ENCODE data around the gene EEFSEC. TPM values are rescaled to one million over a fixed set of nuclear protein-coding genes. Genes with fewer than 3 reads are reported as not detected.

Gene EEFSEC
- total RNA-seq, 2 donors from 2014 or later: 15.7 to 18.0 TPM

DNA sequence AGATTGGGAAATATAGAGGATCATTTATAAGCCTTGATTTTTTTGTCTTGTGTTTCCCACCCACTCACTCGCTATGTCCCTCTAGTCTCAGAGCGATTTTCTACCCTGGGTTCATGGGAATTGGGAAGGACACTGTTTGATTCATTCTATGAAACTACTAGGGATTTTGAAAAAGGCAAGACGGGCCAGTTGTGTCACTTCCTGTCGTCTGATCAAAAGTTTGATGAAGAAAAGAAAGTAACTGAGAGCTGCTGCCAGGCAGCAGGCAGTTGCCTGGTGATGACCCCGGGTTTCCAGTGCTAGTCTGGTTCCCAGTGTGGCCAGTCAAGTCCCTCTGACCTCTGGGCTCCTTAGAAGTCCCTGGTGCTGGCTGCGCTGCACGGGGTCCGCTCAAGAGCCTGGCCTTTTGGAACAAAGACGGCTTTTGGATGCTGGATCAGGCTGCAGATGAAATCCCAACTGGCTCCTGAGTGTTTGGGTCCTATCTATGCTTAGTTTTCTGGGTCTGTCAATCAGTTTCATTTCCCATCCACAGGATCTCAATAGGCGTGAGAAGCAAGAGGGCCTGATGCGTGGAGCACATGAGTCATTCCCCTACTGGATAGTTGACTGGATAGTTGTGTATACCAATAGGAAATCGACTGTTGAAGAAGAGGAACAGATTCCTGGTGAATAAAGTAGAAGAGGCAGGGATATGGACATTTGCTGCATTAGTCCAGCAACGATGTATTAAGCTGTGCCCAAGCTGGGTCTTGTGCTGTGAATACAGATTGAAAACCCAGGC, 89.7 kb downstream of the EEFSEC start:
- peaks cover 11% of the 10 kb centered on the region for H3K36me3 ChIP-seq
- H3K27me3 ChIP-seq: no peaks in the 10 kb centered on the region
- H3K27ac ChIP-seq: no peak overlapping the region
- TF ChIP-seq, protein P1, sequence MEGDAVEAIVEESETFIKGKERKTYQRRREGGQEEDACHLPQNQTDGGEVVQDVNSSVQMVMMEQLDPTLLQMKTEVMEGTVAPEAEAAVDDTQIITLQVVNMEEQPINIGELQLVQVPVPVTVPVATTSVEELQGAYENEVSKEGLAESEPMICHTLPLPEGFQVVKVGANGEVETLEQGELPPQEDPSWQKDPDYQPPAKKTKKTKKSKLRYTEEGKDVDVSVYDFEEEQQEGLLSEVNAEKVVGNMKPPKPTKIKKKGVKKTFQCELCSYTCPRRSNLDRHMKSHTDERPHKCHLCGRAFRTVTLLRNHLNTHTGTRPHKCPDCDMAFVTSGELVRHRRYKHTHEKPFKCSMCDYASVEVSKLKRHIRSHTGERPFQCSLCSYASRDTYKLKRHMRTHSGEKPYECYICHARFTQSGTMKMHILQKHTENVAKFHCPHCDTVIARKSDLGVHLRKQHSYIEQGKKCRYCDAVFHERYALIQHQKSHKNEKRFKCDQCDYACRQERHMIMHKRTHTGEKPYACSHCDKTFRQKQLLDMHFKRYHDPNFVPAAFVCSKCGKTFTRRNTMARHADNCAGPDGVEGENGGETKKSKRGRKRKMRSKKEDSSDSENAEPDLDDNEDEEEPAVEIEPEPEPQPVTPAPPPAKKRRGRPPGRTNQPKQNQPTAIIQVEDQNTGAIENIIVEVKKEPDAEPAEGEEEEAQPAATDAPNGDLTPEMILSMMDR (IDR thresholded peaks at IDR 0.05): no peak
- H3K4me3 ChIP-seq: no peak overlapping the region
- peaks cover 0 to 5% of the 10 kb centered on the region in 2 donors for H3K4me1 ChIP-seq
- H3K9me3 ChIP-seq: no peaks in the 10 kb centered on the region
- DNase-seq (ENCODE audit: low spot score): no peak

DNA sequence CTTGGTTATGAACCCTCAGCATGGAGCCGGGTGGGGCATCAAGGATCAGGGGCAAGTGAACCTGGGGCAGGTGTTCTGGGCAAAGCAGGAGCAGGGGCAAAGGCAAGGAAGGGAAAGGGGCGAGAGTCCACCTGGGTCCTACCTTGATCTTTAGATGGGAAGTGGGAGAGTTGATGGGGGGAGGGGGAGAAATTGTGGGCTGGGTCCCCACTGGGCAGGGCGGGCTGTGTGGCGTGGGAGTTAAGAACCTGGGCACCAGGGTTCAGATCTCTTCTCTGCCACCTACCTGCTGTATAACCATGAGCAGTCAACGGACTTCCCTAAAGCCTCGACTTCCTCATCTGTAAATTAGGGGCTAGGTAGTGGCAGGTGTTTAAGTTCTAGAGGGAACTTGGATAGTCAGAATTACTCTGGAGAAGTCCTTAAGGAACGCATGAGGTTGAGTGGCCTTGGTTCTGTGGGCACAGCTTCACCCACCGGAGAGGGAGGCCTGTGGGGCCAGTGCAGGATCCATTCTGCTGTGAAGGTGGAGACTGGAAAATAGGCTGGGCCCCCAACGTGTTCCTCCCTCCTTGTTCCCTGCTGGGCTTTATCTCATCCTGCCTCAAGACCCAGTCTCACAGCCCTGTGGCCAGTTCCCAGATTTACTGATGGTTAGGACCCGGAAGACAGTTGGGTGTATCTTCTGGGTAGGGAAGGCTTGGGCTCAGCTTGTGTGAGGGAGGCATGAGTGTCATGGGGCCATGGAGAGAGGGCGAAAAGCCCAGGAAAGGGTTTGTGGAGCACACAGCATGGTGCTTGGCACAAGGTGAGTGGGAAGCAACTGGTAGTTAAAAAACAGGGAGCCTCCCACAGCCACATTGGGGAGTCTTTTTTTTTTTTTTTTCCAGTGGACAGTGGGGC, 90.6 kb downstream of the EEFSEC start:
- H3K9me3 ChIP-seq: no peaks in the 10 kb centered on the region
- no peak overlapping the region for H3K27ac ChIP-seq
- peaks cover 11% of the 10 kb centered on the region for H3K36me3 ChIP-seq
- DNase-seq (ENCODE audit: low spot score): no peak
- H3K4me1 ChIP-seq: no peaks in the 10 kb centered on the region
- H3K27me3 ChIP-seq: no peaks in the 10 kb centered on the region
- no peak overlapping the region for H3K4me3 ChIP-seq
- TF ChIP-seq, protein P1 (IDR thresholded peaks at IDR 0.05): no peak

DNA sequence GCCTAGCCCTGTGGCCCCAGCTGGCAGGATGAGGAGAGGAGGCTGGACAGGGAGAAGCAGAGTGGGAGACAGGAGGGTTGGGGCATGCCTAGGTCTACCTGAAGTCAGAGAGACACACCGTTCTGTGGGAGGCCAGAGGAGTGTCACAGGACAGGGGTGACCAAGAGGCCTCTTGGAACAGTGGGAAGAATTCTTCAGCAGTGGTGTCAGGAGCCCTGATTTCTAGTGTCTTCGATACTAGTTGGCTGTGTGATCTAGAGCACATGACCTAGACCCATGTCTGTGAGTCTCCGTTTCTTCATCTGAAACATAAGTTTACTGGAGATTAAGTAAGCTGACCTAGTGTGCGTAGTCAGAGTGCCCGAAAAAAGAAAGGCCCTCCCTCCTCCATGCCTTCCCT, 92.2 kb downstream of the EEFSEC start:
- H3K27me3 ChIP-seq: no peaks in the 10 kb centered on the region
- H3K36me3 ChIP-seq: peaks cover 11% of the 10 kb centered on the region
- no peaks in the 10 kb centered on the region for H3K4me1 ChIP-seq
- TF ChIP-seq, protein P1 (IDR thresholded peaks at IDR 0.05): no peak
- no peak overlapping the region for H3K27ac ChIP-seq
- no peak overlapping the region for H3K4me3 ChIP-seq
- H3K9me3 ChIP-seq: peaks cover 0 to 3% of the 10 kb centered on the region in 2 donors
- DNase-seq (ENCODE audit: low spot score): no peak

DNA sequence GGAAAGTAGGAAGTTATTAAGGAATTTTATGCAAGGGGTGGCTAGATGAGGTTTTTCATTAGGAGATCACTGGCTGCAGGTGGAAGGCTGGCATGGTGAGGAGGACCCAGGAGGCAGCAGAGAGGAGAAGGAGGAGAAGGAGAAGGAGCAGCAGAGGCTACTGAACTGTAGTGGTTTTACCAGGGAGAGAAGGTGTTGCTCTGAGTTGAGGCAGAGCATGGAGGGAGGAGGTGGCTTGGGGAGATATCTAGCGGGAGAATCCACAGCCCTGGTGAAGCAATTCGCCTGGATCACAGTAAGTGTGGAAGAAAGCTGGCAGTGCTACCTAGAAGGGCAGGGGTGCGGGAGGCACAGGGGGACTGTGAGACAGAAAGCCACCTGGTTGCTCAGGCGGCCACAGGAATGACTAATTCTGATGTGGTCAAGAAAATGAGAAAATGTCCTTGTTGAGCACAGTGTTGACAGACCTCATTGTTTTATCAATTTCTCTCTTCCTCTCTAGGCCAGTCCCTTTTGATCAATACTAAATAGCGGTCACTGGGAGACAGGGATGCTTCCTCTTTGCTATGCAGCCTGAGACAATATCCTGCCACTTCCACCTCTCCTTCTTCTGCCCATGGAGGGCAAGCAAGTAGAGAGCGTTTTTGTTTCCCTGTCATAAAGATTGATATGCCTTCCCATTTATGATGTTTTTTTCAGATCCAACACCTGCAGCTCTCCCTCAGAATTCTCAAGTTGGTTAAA, 94.6 kb downstream of the EEFSEC start:
- Histone ChIP-seq H3K9me3 (peaks cover 0 to 4% of the 10 kb centered on the region in 2 donors), H3K4me1 (no peaks in the 10 kb centered on the region), H3K27me3 (no peaks in the 10 kb centered on the region), H3K36me3 (peaks cover 11% of the 10 kb centered on the region), H3K27ac (no peak overlapping the region), H3K4me3 (no peak overlapping the region)
- DNase-seq (ENCODE audit: low spot score): no peak
- TF ChIP-seq, protein P1 (IDR thresholded peaks at IDR 0.05): no peak

DNA sequence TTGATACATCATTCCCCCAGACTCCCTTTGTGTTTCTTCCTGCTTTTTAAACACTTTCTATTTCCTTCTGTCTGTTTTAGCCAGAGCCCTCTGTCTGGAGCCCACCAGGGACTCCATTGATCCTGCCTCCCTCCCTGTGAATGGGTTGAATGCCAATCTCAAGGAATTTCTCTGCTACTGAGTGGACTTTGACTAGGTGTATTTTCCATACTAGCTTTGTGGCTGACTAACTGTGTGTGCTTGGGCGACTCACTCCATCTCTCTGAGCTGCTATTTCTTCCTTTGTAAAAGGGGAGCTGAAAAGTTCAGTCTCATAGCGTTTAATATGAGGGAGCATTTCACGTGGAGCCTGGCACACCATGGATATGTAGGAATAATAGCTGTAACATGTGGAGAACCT, 98.8 kb downstream of the EEFSEC start:
- Histone ChIP-seq H3K9me3 (peaks cover 0 to 4% of the 10 kb centered on the region in 2 donors), H3K36me3 (peaks cover 8% of the 10 kb centered on the region), H3K4me1 (no peaks in the 10 kb centered on the region), H3K27ac (no peak overlapping the region), H3K4me3 (no peak overlapping the region), H3K27me3 (no peaks in the 10 kb centered on the region)
- TF ChIP-seq, protein P1 (IDR thresholded peaks at IDR 0.05): no peak
- no peak for DNase-seq (ENCODE audit: low spot score)
